ENCODE data around the gene KIF1A.

- TF ChIP-seq MYC (IDR thresholded peaks at IDR 0.05; ENCODE audit: insufficient read depth, insufficient read length, insufficient replicate concordance, low read length, severe bottlenecking), result no peak
- no peak for TF ChIP-seq SIN3A (IDR thresholded peaks at IDR 0.05; ENCODE audit: low read depth, low read length)
- TF ChIP-seq, protein P1, sequence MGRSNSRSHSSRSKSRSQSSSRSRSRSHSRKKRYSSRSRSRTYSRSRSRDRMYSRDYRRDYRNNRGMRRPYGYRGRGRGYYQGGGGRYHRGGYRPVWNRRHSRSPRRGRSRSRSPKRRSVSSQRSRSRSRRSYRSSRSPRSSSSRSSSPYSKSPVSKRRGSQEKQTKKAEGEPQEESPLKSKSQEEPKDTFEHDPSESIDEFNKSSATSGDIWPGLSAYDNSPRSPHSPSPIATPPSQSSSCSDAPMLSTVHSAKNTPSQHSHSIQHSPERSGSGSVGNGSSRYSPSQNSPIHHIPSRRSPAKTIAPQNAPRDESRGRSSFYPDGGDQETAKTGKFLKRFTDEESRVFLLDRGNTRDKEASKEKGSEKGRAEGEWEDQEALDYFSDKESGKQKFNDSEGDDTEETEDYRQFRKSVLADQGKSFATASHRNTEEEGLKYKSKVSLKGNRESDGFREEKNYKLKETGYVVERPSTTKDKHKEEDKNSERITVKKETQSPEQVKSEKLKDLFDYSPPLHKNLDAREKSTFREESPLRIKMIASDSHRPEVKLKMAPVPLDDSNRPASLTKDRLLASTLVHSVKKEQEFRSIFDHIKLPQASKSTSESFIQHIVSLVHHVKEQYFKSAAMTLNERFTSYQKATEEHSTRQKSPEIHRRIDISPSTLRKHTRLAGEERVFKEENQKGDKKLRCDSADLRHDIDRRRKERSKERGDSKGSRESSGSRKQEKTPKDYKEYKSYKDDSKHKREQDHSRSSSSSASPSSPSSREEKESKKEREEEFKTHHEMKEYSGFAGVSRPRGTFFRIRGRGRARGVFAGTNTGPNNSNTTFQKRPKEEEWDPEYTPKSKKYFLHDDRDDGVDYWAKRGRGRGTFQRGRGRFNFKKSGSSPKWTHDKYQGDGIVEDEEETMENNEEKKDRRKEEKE (IDR thresholded peaks at IDR 0.05), result no peak
- no peak for TF ChIP-seq TCF12 (IDR thresholded peaks at IDR 0.05; ENCODE audit: low read depth, low read length)
- no peak for TF ChIP-seq HDAC2 (IDR thresholded peaks at IDR 0.05)
- TF ChIP-seq SP1 (IDR thresholded peaks at IDR 0.05; ENCODE audit: low read depth, low read length), result no peak
- TF ChIP-seq JUND (IDR thresholded peaks at IDR 0.05; ENCODE audit: low read depth, low read length), result no peak
- no peak for TF ChIP-seq CBFB (IDR thresholded peaks at IDR 0.05; ENCODE audit: low read depth)
- TF ChIP-seq CTCF (IDR thresholded peaks at IDR 0.05 in 2 of 3, conservative IDR thresholded peaks at IDR 0.05 in 1 of 3; ENCODE audit: control insufficient read depth in 2 of 3, extremely low read depth in 1 of 3, insufficient read depth in 1 of 3, low read depth in 3 of 3, low read length in 3 of 3), result no peak
- no peak for TF ChIP-seq RAD21 (IDR thresholded peaks at IDR 0.05; ENCODE audit: insufficient read depth, low read depth, low read length)
- TF ChIP-seq ZSCAN29 (IDR thresholded peaks at IDR 0.05), result no peak
Measured at GRCh38 chr2:240737512-240737911, 82.5 kb downstream of the KIF1A start.
